Stomach (tissue), 4 donors: ENCODE results near the gene NXPH1.

Experiments used
- EP300 ChIP-seq: sonication (generic); formaldehyde crosslinking; IDR thresholded peaks from one replicate; pipeline ENCODE4 v1.6.1; 2017; ENCODE audit warnings: antibody characterized with exemption
- POLR2A ChIP-seq, 4 donors: fragments of 450-650 bp; IDR thresholded peaks; one replicate each; pipeline ENCODE4 v1.6.1; 2016; ENCODE audit warnings: antibody characterized with exemption in 4 of 4, control low read depth in 2 of 4, mild to moderate bottlenecking in 1 of 4, moderate library complexity in 1 of 4
- POLR2AphosphoS5 ChIP-seq, 3 donors: sonication (generic); formaldehyde crosslinking; IDR thresholded peaks; one replicate each; pipeline ENCODE4 v1.6.1; 2016; ENCODE audit warnings: antibody characterized with exemption in 3 of 3
- TF ChIP-seq, protein P1 (sequence below), 7 experiments: fragments of 450-650 bp in 4 of 7; fragments of 200-600 bp in 3 of 7; sonication (generic) in 3 of 7; IDR thresholded peaks; one replicate each; pipeline ENCODE4 v1.5.1; 2016 to 2019; ENCODE audit warnings: antibody characterized with exemption in 7 of 7, control low read depth in 2 of 7, mild to moderate bottlenecking in 1 of 7

DNA sequence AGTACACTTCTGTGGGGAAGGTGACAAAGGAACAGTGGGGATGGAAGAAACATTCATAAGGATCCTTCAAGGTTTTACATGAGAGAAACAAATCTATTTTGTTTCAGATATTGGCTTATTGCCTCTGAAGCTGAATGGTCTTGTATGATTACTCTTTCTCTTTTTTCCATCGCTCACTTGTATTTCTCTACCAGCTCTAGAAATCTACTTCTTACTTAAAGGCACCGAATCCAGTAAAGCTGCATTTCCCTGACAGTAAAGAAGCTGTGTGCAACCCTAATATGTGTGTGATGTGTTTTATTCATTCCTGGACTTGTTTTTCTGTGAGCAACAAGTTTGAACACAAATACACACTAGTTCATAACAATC, 45.2 kb upstream of the NXPH1 start:
- TF ChIP-seq, protein P1, sequence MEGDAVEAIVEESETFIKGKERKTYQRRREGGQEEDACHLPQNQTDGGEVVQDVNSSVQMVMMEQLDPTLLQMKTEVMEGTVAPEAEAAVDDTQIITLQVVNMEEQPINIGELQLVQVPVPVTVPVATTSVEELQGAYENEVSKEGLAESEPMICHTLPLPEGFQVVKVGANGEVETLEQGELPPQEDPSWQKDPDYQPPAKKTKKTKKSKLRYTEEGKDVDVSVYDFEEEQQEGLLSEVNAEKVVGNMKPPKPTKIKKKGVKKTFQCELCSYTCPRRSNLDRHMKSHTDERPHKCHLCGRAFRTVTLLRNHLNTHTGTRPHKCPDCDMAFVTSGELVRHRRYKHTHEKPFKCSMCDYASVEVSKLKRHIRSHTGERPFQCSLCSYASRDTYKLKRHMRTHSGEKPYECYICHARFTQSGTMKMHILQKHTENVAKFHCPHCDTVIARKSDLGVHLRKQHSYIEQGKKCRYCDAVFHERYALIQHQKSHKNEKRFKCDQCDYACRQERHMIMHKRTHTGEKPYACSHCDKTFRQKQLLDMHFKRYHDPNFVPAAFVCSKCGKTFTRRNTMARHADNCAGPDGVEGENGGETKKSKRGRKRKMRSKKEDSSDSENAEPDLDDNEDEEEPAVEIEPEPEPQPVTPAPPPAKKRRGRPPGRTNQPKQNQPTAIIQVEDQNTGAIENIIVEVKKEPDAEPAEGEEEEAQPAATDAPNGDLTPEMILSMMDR (IDR thresholded peaks at IDR 0.05): no peak
- no peak for TF ChIP-seq POLR2AphosphoS5 (IDR thresholded peaks at IDR 0.05)
- no peak for TF ChIP-seq POLR2A (IDR thresholded peaks at IDR 0.05)
- TF ChIP-seq EP300: no peak
